ENCODE measurements around the gene NEMF.
"Not testable (repeated sequence)": the region's sequence is repeated elsewhere in the genome, so short reads cannot be mapped to it uniquely, and the experiment has no call there.

Gene NEMF

GRCh38 chr14:49820176-49820575 is 32.4 kb downstream of the NEMF start:
- H3K9me3 ChIP-seq (ENCODE audit: control extremely low read depth in 1 of 5, control insufficient read depth in 4 of 5, insufficient read depth in 2 of 5, low read depth in 1 of 5, low read length in 4 of 5): peaks cover 0 to 21% (median 12%) of the 10 kb centered on the region in 5 experiments
- WGBS (ENCODE audit: insufficient coverage): 100% methylated on average over 10 of the region's 12 CpGs
- no peak overlapping the region for H3K4me3 ChIP-seq (ENCODE audit: control insufficient read depth in 1 of 7, extremely low read depth in 1 of 7, insufficient read depth in 4 of 7, low read depth in 2 of 7, low read length in 6 of 7)
- ChIA-PET POLR2A (no interaction called here), CTCF (interaction anchor here (0.8 kb wide), 1 partner anchor 18 kb away, joined by 4 read pairs; no protein-coding TSS in a partner anchor)
- no peak overlapping the region for H3K27ac ChIP-seq (ENCODE audit: insufficient read depth in 1 of 2, low read depth in 1 of 2, low read length in 2 of 2, poor library complexity in 1 of 2, severe bottlenecking in 2 of 2)
- H3K27me3 ChIP-seq (replicated peaks in 2 of 5; ENCODE audit: control insufficient read depth in 4 of 5, insufficient read depth in 5 of 5, low read length in 4 of 5): no peaks in the 10 kb centered on the region
- peaks cover 30 to 79% (median 49%) of the 10 kb centered on the region in 4 experiments for H3K36me3 ChIP-seq (ENCODE audit: control insufficient read depth in 4 of 4, insufficient read depth in 4 of 4, low read length in 3 of 4)
- no peaks in the 10 kb centered on the region for H3K4me1 ChIP-seq (ENCODE audit: control extremely low read depth in 1 of 4, control insufficient read depth in 4 of 4, insufficient read depth in 4 of 4, low read length in 3 of 4)
- no peak for DNase-seq

GRCh38 chr14:49816844-49817243 is 35.7 kb downstream of the NEMF start:
- Histone ChIP-seq H3K9me3 (ENCODE audit: control extremely low read depth in 1 of 5, control insufficient read depth in 4 of 5, insufficient read depth in 2 of 5, low read depth in 1 of 5, low read length in 4 of 5) (peaks cover 3 to 35% (median 17%) of the 10 kb centered on the region in 5 experiments), H3K27me3 (replicated peaks in 2 of 5; ENCODE audit: control insufficient read depth in 4 of 5, insufficient read depth in 5 of 5, low read length in 4 of 5) (no peaks in the 10 kb centered on the region), H3K4me3 (ENCODE audit: control insufficient read depth in 1 of 7, extremely low read depth in 1 of 7, insufficient read depth in 4 of 7, low read depth in 2 of 7, low read length in 6 of 7) (no peak overlapping the region), H3K27ac (ENCODE audit: insufficient read depth in 1 of 2, low read depth in 1 of 2, low read length in 2 of 2, poor library complexity in 1 of 2, severe bottlenecking in 2 of 2) (no peak overlapping the region), H3K4me1 (ENCODE audit: control extremely low read depth in 1 of 4, control insufficient read depth in 4 of 4, insufficient read depth in 4 of 4, low read length in 3 of 4) (no peaks in the 10 kb centered on the region), H3K36me3 (ENCODE audit: control insufficient read depth in 4 of 4, insufficient read depth in 4 of 4, low read length in 3 of 4) (peaks cover 35 to 79% (median 58%) of the 10 kb centered on the region in 4 experiments)
- POLR2A ChIA-PET: no interaction called here
- WGBS (ENCODE audit: insufficient coverage): 100% methylated on average over 1 of the region's 3 CpGs
- CTCF ChIA-PET: interaction anchor here (1.0 kb wide), 1 partner anchor 14 kb away, joined by 3 read pairs; no protein-coding TSS in a partner anchor
- no peak for DNase-seq

- 100% methylated on average over 1 of the region's 2 CpGs for WGBS (ENCODE audit: insufficient coverage)
- H3K27me3 ChIP-seq (replicated peaks in 2 of 5; ENCODE audit: control insufficient read depth in 4 of 5, insufficient read depth in 5 of 5, low read length in 4 of 5); POLR2A ChIA-PET; H3K4me1 ChIP-seq (ENCODE audit: control extremely low read depth in 1 of 4, control insufficient read depth in 4 of 4, insufficient read depth in 4 of 4, low read length in 3 of 4); DNase-seq; H3K27ac ChIP-seq (ENCODE audit: insufficient read depth in 1 of 2, low read depth in 1 of 2, low read length in 2 of 2, poor library complexity in 1 of 2, severe bottlenecking in 2 of 2); H3K4me3 ChIP-seq (ENCODE audit: control insufficient read depth in 1 of 7, extremely low read depth in 1 of 7, insufficient read depth in 4 of 7, low read depth in 2 of 7, low read length in 6 of 7): not testable (repeated sequence)
- CTCF ChIA-PET: interaction anchor here (1.1 kb wide), 1 partner anchor 331 kb away, joined by 3 read pairs; no protein-coding TSS in a partner anchor
- H3K9me3 ChIP-seq (ENCODE audit: control extremely low read depth in 1 of 5, control insufficient read depth in 4 of 5, insufficient read depth in 2 of 5, low read depth in 1 of 5, low read length in 4 of 5): peaks cover 3 to 36% (median 17%) of the 10 kb centered on the region in 5 experiments
- peaks cover 40 to 86% (median 61%) of the 10 kb centered on the region in 4 experiments for H3K36me3 ChIP-seq (ENCODE audit: control insufficient read depth in 4 of 4, insufficient read depth in 4 of 4, low read length in 3 of 4)
These were observed 36.5 kb downstream of the NEMF start for GRCh38 chr14:49816118-49816517.

GRCh38 chr14:49808780-49809179 is 43.8 kb downstream of the NEMF start:
- Histone ChIP-seq H3K36me3 (ENCODE audit: control insufficient read depth in 4 of 4, insufficient read depth in 4 of 4, low read length in 3 of 4) (peaks cover 37 to 81% (median 46%) of the 10 kb centered on the region in 4 experiments), H3K27me3 (replicated peaks in 2 of 5; ENCODE audit: control insufficient read depth in 4 of 5, insufficient read depth in 5 of 5, low read length in 4 of 5) (no peaks in the 10 kb centered on the region), H3K27ac (ENCODE audit: insufficient read depth in 1 of 2, low read depth in 1 of 2, low read length in 2 of 2, poor library complexity in 1 of 2, severe bottlenecking in 2 of 2) (no peak overlapping the region), H3K4me3 (ENCODE audit: control insufficient read depth in 1 of 7, extremely low read depth in 1 of 7, insufficient read depth in 4 of 7, low read depth in 2 of 7, low read length in 6 of 7) (no peak overlapping the region), H3K9me3 (ENCODE audit: control extremely low read depth in 1 of 5, control insufficient read depth in 4 of 5, insufficient read depth in 2 of 5, low read depth in 1 of 5, low read length in 4 of 5) (peaks cover 0 to 11% (median 3%) of the 10 kb centered on the region in 5 experiments), H3K4me1 (ENCODE audit: control extremely low read depth in 1 of 4, control insufficient read depth in 4 of 4, insufficient read depth in 4 of 4, low read length in 3 of 4) (no peaks in the 10 kb centered on the region)
- no peak for DNase-seq
- WGBS (ENCODE audit: insufficient coverage): no CpG with 5 or more reads among the region's 1 CpG
- POLR2A ChIA-PET: no interaction called here
- CTCF ChIA-PET: interaction anchor here (1.4 kb wide), 1 partner anchor 43 kb away, joined by 3 read pairs; no protein-coding TSS in a partner anchor

GRCh38 chr14:49796025-49796424 is 56.6 kb downstream of the NEMF start:
- 100% methylated on average over 1 of the region's 2 CpGs for WGBS (ENCODE audit: insufficient coverage)
- H3K4me3 ChIP-seq (ENCODE audit: control insufficient read depth in 1 of 7, extremely low read depth in 1 of 7, insufficient read depth in 4 of 7, low read depth in 2 of 7, low read length in 6 of 7): no peak overlapping the region
- no peaks in the 10 kb centered on the region for H3K9me3 ChIP-seq (ENCODE audit: control extremely low read depth in 1 of 5, control insufficient read depth in 4 of 5, insufficient read depth in 2 of 5, low read depth in 1 of 5, low read length in 4 of 5)
- peaks cover 21 to 87% (median 57%) of the 10 kb centered on the region in 4 experiments for H3K36me3 ChIP-seq (ENCODE audit: control insufficient read depth in 4 of 4, insufficient read depth in 4 of 4, low read length in 3 of 4)
- H3K27ac ChIP-seq (ENCODE audit: insufficient read depth in 1 of 2, low read depth in 1 of 2, low read length in 2 of 2, poor library complexity in 1 of 2, severe bottlenecking in 2 of 2): no peak overlapping the region
- DNase-seq: no peak
- no peaks in the 10 kb centered on the region for H3K4me1 ChIP-seq (ENCODE audit: control extremely low read depth in 1 of 4, control insufficient read depth in 4 of 4, insufficient read depth in 4 of 4, low read length in 3 of 4)
- ChIA-PET POLR2A (no interaction called here), CTCF (no interaction called here)
- H3K27me3 ChIP-seq (replicated peaks in 2 of 5; ENCODE audit: control insufficient read depth in 4 of 5, insufficient read depth in 5 of 5, low read length in 4 of 5): no peaks in the 10 kb centered on the region

- H3K4me1 ChIP-seq (ENCODE audit: control extremely low read depth in 1 of 4, control insufficient read depth in 4 of 4, insufficient read depth in 4 of 4, low read length in 3 of 4): no peaks in the 10 kb centered on the region
- peaks cover 15 to 85% (median 56%) of the 10 kb centered on the region in 4 experiments for H3K36me3 ChIP-seq (ENCODE audit: control insufficient read depth in 4 of 4, insufficient read depth in 4 of 4, low read length in 3 of 4)
- no peaks in the 10 kb centered on the region for H3K27me3 ChIP-seq (replicated peaks in 2 of 5; ENCODE audit: control insufficient read depth in 4 of 5, insufficient read depth in 5 of 5, low read length in 4 of 5)
- H3K4me3 ChIP-seq (ENCODE audit: control insufficient read depth in 1 of 7, extremely low read depth in 1 of 7, insufficient read depth in 4 of 7, low read depth in 2 of 7, low read length in 6 of 7): no peak overlapping the region
- 0% methylated on average over 1 of the region's 1 CpG for WGBS (ENCODE audit: insufficient coverage)
- no peak for DNase-seq
- CTCF ChIA-PET: no interaction called here
- H3K27ac ChIP-seq (ENCODE audit: insufficient read depth in 1 of 2, low read depth in 1 of 2, low read length in 2 of 2, poor library complexity in 1 of 2, severe bottlenecking in 2 of 2): no peak overlapping the region
- POLR2A ChIA-PET: no interaction called here
- no peaks in the 10 kb centered on the region for H3K9me3 ChIP-seq (ENCODE audit: control extremely low read depth in 1 of 5, control insufficient read depth in 4 of 5, insufficient read depth in 2 of 5, low read depth in 1 of 5, low read length in 4 of 5)
These were observed 60.0 kb downstream of the NEMF start for GRCh38 chr14:49792618-49793017.

- CTCF ChIA-PET: no interaction called here
These were observed 66.3 kb downstream of the NEMF start for GRCh38 chr14:49786315-49786714.

More at GRCh38 chr14:49786315-49786714, 66.3 kb downstream of the NEMF start:
- WGBS (ENCODE audit: insufficient coverage): no CpG with 5 or more reads among the region's 2 CpGs
- Histone ChIP-seq H3K27me3 (replicated peaks in 2 of 5; ENCODE audit: control insufficient read depth in 4 of 5, insufficient read depth in 5 of 5, low read length in 4 of 5) (no peaks in the 10 kb centered on the region), H3K27ac (ENCODE audit: insufficient read depth in 1 of 2, low read depth in 1 of 2, low read length in 2 of 2, poor library complexity in 1 of 2, severe bottlenecking in 2 of 2) (no peak overlapping the region), H3K36me3 (ENCODE audit: control insufficient read depth in 4 of 4, insufficient read depth in 4 of 4, low read length in 3 of 4) (peaks cover 37 to 91% (median 64%) of the 10 kb centered on the region in 4 experiments), H3K9me3 (ENCODE audit: control extremely low read depth in 1 of 5, control insufficient read depth in 4 of 5, insufficient read depth in 2 of 5, low read depth in 1 of 5, low read length in 4 of 5) (no peaks in the 10 kb centered on the region), H3K4me3 (ENCODE audit: control insufficient read depth in 1 of 7, extremely low read depth in 1 of 7, insufficient read depth in 4 of 7, low read depth in 2 of 7, low read length in 6 of 7) (no peak overlapping the region), H3K4me1 (ENCODE audit: control extremely low read depth in 1 of 4, control insufficient read depth in 4 of 4, insufficient read depth in 4 of 4, low read length in 3 of 4) (no peaks in the 10 kb centered on the region)
- no peak for DNase-seq
- POLR2A ChIA-PET: no interaction called here
